SK-N-DZ (cell line): ENCODE measurements around the gene C5orf24.

ENCODE experiments used
- DNase-seq: peaks from one replicate; pipeline ENCODE4 v3.0.0-alpha.2; 2015; ENCODE audit warnings: low spot score

C5orf24 gene

DNA sequence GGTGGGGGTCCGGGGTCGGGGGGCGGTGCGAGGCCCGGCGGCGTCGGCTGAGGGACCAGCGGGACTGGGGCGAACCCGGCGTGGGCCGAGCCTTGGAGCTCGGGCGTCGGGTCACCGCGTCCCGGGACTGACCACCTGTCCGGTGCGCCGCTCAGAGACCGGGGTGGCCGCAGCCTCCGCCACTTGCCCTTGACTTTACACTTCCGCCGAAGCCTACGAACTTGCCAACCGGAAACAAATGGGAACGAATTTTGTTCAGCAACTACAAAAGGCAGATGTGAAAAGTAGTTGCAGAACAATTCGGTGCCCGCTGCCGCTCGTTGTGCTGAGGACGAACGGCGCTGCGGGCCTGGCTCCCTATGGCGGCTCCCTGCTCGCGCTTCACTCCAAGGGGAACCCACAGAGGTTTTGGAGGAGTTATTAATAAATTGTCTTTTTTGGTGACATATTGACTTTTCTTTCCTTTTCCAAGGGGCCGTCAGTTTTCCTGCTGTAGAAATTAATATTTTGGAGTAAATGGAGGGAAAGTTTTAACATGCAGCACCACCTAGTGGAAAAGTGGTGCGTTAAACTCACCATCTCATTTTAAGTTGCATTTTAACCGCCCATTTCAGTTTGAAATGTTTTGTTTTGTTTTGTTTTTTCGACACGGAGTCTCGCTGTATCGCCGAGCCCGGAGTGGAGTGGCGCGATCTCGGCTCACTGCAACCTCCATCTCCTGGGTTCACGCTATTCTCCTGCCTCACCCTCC lies 59.7 kb downstream of the C5orf24 start:
- peak; percentile 78 for DNase-seq

GRCh38 chr5:134906811-134907210 lies 61.0 kb downstream of the C5orf24 start:
- DNase-seq, result no peak
